Adrenal gland (tissue), 5 donors: ENCODE data around the gene FRY.

ENCODE experiments used
- POLR2A ChIP-seq, 2 donors: fragments of 450-650 bp; IDR thresholded peaks; one replicate each; pipeline ENCODE4 v1.6.1; 2017; ENCODE audit warnings: antibody characterized with exemption in 2 of 2, mild to moderate bottlenecking in 2 of 2, moderate library complexity in 1 of 2
- TF ChIP-seq, protein P1 (sequence below), 6 experiments: fragments of 450-650 bp in 4 of 6; fragments of 200-600 bp in 2 of 6; sonication (generic) in 1 of 6; IDR thresholded peaks; 1 replicate in 5 of 6; 2 replicates in 1 of 6; pipeline versions ENCODE4 v1.5.1 to v1.8.0; 2016 to 2021; ENCODE audit warnings: antibody characterized with exemption in 6 of 6, mild to moderate bottlenecking in 2 of 6, moderate library complexity in 1 of 6
- donor health status: DM: no; HTN: no; CAD: no.

DNA sequence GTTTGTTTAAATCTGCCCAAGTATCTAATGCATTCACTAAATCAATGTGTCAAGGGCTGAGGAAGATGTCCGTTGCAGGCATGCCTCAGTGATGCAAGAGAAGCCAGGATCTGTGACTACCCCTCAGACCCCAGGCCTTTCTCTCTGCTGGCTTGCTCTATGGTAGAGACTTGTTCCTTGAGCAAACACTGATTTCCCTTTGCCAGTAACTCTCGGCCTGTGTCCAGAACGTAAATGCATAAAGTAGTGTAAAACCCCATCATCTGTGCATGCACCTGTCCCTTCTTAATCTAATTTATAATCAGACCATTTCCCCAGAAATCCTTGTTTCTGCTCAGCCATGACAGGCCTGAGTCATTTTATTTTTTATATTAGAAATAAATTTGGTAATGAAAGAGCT is 28.7 kb upstream of the FRY start:
- no peak for TF ChIP-seq POLR2A (IDR thresholded peaks at IDR 0.05)
- TF ChIP-seq, protein P1, sequence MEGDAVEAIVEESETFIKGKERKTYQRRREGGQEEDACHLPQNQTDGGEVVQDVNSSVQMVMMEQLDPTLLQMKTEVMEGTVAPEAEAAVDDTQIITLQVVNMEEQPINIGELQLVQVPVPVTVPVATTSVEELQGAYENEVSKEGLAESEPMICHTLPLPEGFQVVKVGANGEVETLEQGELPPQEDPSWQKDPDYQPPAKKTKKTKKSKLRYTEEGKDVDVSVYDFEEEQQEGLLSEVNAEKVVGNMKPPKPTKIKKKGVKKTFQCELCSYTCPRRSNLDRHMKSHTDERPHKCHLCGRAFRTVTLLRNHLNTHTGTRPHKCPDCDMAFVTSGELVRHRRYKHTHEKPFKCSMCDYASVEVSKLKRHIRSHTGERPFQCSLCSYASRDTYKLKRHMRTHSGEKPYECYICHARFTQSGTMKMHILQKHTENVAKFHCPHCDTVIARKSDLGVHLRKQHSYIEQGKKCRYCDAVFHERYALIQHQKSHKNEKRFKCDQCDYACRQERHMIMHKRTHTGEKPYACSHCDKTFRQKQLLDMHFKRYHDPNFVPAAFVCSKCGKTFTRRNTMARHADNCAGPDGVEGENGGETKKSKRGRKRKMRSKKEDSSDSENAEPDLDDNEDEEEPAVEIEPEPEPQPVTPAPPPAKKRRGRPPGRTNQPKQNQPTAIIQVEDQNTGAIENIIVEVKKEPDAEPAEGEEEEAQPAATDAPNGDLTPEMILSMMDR (IDR thresholded peaks at IDR 0.05): no peak
